Large intestine (tissue), 3 donors: ENCODE results near the gene GPR137B. TPM values are rescaled to one million over a fixed set of nuclear protein-coding genes. Genes with fewer than 3 reads are reported as not detected.
"Not testable (repeated sequence)": the region's sequence is repeated elsewhere in the genome, so short reads cannot be mapped to it uniquely, and the experiment has no call there.

Source experiments
- DNase-seq, 2 donors: peaks; one replicate each; pipeline versions ENCODE4 v3.0.0 to v3.0.0-alpha.2; 2013
- H3K27ac ChIP-seq: one replicate; pipeline ENCODE4 v1.5.1; 2013; ENCODE audit warnings: low read length
- H3K27me3 ChIP-seq: 2 replicates; pipeline ENCODE4 v1.6.1; 2013; ENCODE audit warnings: low read length; ENCODE audit not compliant: control insufficient read depth, insufficient read depth
- H3K36me3 ChIP-seq: 2 replicates; pipeline ENCODE4 v1.6.1; 2013; ENCODE audit warnings: low read length; ENCODE audit not compliant: control insufficient read depth, insufficient read depth
- H3K4me1 ChIP-seq: one replicate; pipeline ENCODE4 v1.6.1; 2013; ENCODE audit warnings: low read length; ENCODE audit not compliant: control insufficient read depth, insufficient read depth
- H3K4me3 ChIP-seq: one replicate; pipeline ENCODE4 v1.5.1; 2013; ENCODE audit warnings: low read length
- H3K9me3 ChIP-seq: one replicate; pipeline ENCODE4 v1.6.1; 2013; ENCODE audit warnings: mild to moderate bottlenecking, low read depth, low read length, moderate library complexity; ENCODE audit not compliant: control insufficient read depth
- WGBS: methylation state at CpG from one replicate; pipeline ENCODE4 v1.1.5; 2013; ENCODE audit warnings: low lambda C conversion rate; ENCODE audit not compliant: insufficient coverage; 5-methylcytosine and 5-hydroxymethylcytosine counted together
- polyA plus RNA-seq: library from polyadenylated mRNA; unstranded; fragments of 120-200 nt; gene quantifications from one replicate; pipeline ENCODE4 v1.2.1, GENCODE V29; 2013

Gene GPR137B
- polyA plus RNA-seq, 1 donor, result 7.6 TPM

GRCh38 chr1:236159704-236160539, 17.6 kb downstream of the GPR137B start:
- WGBS, result no CpG with 5 or more reads among the region's 19 CpGs
- Histone ChIP-seq H3K27me3 (no peaks in the 10 kb centered on the region), H3K36me3 (no peaks in the 10 kb centered on the region), H3K9me3 (peaks cover 7% of the 10 kb centered on the region), H3K4me1 (peaks cover 24% of the 10 kb centered on the region), H3K27ac (peak overlapping the region; percentile 51), H3K4me3 (no peak overlapping the region)
- DNase-seq, result peak; percentile 85 to 92

GRCh38 chr1:236160540-236161127, 18.3 kb downstream of the GPR137B start:
- Histone ChIP-seq H3K4me1 (peaks cover 24% of the 10 kb centered on the region), H3K27ac (no peak overlapping the region), H3K4me3 (no peak overlapping the region), H3K9me3 (peaks cover 7% of the 10 kb centered on the region), H3K36me3 (no peaks in the 10 kb centered on the region), H3K27me3 (no peaks in the 10 kb centered on the region)
- WGBS, result no CpG with 5 or more reads among the region's 10 CpGs
- DNase-seq, result no peak

- no peaks in the 10 kb centered on the region for H3K27me3 ChIP-seq
- WGBS, result 86% methylated on average over 5 of the region's 9 CpGs
- peaks cover 24% of the 10 kb centered on the region for H3K4me1 ChIP-seq
- no peak overlapping the region for H3K4me3 ChIP-seq
- no peak overlapping the region for H3K27ac ChIP-seq
- no peaks in the 10 kb centered on the region for H3K36me3 ChIP-seq
- H3K9me3 ChIP-seq, result peaks cover 7% of the 10 kb centered on the region
- no peak for DNase-seq
These were observed 18.9 kb downstream of the GPR137B start for GRCh38 chr1:236161230-236161629.

GRCh38 chr1:236161755-236162154, 19.4 kb downstream of the GPR137B start:
- WGBS, result no CpG with 5 or more reads among the region's 3 CpGs
- H3K27ac ChIP-seq, H3K9me3 ChIP-seq, H3K4me3 ChIP-seq, DNase-seq, H3K36me3 ChIP-seq, H3K27me3 ChIP-seq: not testable (repeated sequence)
- H3K4me1 ChIP-seq, result peaks cover 24% of the 10 kb centered on the region

DNA sequence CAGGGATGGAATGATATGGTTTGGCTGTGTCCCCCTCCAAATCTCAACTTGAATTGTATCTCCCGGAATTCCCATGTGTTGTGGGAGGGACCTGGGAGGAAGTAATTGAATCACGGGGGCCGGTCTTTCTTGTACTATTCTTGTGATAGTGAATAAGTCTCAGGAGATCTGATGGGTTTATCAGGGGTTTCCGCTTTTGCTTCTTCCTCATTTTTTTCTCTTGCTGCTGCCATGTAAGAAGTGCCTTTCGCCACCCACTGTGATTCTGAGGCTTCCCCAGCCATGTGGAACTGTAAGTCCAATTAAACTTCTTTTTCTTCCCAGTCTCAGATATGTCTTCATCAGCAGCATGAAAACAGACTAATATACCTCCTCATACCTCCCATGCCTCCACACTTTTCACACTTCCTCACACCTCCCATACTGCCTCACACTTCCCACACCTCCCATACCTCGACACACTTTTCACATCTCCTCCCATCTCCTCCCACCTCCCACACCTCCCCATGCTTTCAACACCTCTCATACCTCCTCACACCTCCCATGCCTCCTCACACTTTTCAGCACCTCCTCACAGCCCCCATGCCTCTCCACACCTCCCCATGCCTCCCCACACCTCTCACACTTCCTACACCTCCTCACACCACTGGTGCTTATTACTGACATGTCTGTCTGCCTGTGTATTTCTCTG, 21.3 kb downstream of the GPR137B start:
- no peaks in the 10 kb centered on the region for H3K27me3 ChIP-seq
- 67% methylated on average over 1 of the region's 6 CpGs for WGBS
- H3K27ac ChIP-seq, result peak overlapping the region; percentile 25
- no peak overlapping the region for H3K4me3 ChIP-seq
- H3K4me1 ChIP-seq, result peaks cover 24% of the 10 kb centered on the region
- DNase-seq, result no peak
- no peaks in the 10 kb centered on the region for H3K36me3 ChIP-seq
- peaks cover 7% of the 10 kb centered on the region for H3K9me3 ChIP-seq

- H3K9me3 ChIP-seq, result peaks cover 7% of the 10 kb centered on the region
- DNase-seq, result no peak
- no CpG with 5 or more reads among the region's 7 CpGs for WGBS
- H3K4me3 ChIP-seq, result no peak overlapping the region
- H3K27me3 ChIP-seq, result no peaks in the 10 kb centered on the region
- no peak overlapping the region for H3K27ac ChIP-seq
- H3K4me1 ChIP-seq, result peaks cover 24% of the 10 kb centered on the region
- no peaks in the 10 kb centered on the region for H3K36me3 ChIP-seq
These were observed 21.9 kb downstream of the GPR137B start for GRCh38 chr1:236164273-236164672.

DNA sequence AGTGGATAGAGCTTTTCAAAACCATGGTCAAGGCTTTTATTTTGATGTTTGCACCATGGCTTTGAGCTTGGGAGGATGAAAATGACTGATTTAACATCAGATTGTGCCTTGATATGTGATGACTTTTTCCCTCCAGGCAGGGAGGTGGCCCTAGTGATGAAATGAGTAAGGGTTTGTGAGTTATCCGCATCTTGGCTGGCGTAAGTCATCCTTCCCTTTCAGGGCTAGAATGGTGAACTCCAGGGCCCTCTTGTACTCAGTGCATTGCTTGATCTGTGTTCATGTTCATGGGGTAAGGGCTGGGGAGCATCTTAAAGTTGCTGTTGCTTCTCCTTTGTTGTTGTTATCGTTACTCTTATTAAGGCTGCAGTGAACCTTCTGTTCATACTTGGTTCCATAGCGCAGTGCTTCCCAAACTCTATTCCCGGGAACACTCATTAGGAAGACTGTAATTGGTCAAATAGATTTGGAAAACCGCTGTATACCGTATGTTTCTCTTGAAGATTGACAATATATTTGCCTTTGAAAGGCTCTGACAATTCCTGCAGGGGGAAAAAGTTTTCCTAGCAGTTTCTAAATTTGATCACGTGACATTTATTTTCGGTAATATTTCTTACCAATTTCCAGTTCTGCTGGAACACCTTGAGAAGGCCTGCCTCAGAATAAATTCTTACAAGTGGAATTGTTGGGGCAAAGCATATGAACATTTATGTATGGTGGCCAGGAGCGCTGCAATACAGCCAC, 23.1 kb downstream of the GPR137B start:
- Histone ChIP-seq H3K9me3 (peaks cover 4% of the 10 kb centered on the region), H3K36me3 (no peaks in the 10 kb centered on the region), H3K27ac (no peak overlapping the region), H3K4me1 (peaks cover 19% of the 10 kb centered on the region), H3K27me3 (no peaks in the 10 kb centered on the region), H3K4me3 (no peak overlapping the region)
- WGBS, result 90% methylated on average over 2 of the region's 10 CpGs
- DNase-seq, result no peak

DNA sequence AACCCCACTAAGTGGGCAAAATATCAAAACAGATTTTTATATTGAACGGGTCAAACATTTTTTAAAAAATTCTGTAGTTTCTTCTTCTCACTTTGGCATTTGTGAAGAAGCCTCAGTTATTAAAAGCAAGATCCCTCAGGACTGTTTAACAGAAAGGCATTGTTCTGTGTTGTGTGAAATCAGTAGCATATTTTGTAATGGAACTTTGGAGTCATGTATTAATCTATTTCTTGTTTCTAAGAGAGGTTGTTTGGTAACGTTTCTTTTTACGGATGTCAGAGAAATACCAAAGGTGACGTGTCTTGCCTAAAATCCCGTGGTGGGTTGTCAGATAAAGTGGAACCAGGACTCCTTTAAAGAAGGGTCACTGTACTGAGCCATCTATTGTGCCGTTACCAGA, 23.7 kb downstream of the GPR137B start:
- Histone ChIP-seq H3K4me3 (no peak overlapping the region), H3K36me3 (no peaks in the 10 kb centered on the region), H3K27ac (no peak overlapping the region), H3K27me3 (no peaks in the 10 kb centered on the region), H3K9me3 (peaks cover 3% of the 10 kb centered on the region), H3K4me1 (peaks cover 19% of the 10 kb centered on the region)
- WGBS, result 92% methylated on average over 1 of the region's 6 CpGs
- DNase-seq, result no peak

DNA sequence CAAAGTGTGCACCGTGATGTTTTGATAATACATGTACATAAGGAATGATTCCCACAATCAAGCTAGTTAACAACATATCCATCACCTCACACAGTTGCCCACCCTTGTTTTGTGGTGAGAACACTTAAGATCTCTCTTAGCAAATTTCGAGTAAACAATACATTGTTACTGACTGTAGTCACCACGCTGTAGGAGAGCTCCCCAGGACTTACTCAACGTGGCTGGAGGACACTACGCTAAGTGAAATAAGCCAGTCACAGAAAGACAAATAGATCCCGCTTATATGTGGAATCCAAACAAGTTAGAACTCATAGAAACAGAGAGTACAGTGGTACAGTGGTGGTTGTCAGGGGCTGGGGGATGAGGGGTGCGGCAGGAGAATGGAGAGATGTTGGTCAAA, 24.8 kb downstream of the GPR137B start:
- 95% methylated on average over 4 of the region's 7 CpGs for WGBS

DNA sequence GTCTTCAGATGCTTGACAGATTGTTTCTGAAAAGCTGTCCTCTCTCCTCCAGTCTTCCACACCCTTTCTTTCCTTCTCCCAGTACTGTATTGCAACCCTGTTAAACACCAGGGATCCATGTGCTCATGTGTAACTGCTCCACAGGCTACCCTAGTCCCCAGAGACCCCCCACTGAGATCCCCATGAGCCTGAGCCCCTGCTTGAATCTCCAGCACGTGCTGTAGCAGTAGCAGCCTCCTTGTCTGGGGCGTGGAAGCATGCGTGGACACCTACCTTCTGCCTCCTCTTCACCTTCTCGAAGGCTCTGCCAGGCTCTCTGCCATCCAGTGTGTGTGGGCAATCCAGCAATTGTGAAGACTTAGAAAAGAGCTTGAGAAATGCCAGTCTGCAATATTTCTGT, 25.2 kb downstream of the GPR137B start:
- no peak overlapping the region for H3K27ac ChIP-seq
- no peaks in the 10 kb centered on the region for H3K36me3 ChIP-seq
- H3K9me3 ChIP-seq, result no peaks in the 10 kb centered on the region
- H3K27me3 ChIP-seq, result no peaks in the 10 kb centered on the region
- H3K4me1 ChIP-seq, result peaks cover 16% of the 10 kb centered on the region
- whole genome bisulfite sequencing, result no CpG with 5 or more reads among the region's 4 CpGs
- DNase-seq, result no peak
- H3K4me3 ChIP-seq, result no peak overlapping the region

More for the DNA sequence above, 24.8 kb downstream of the GPR137B start:
- no peaks in the 10 kb centered on the region for H3K36me3 ChIP-seq
- no peak overlapping the region for H3K27ac ChIP-seq
- peaks cover 19% of the 10 kb centered on the region for H3K4me1 ChIP-seq
- H3K9me3 ChIP-seq, result no peaks in the 10 kb centered on the region
- no peaks in the 10 kb centered on the region for H3K27me3 ChIP-seq
- H3K4me3 ChIP-seq, result no peak overlapping the region
- no peak for DNase-seq
